HAP-1 (cell line): ENCODE measurements around the gene NR5A2.

Source experiments
- DNase-seq, 2 experiments: peaks; one replicate each; pipeline ENCODE4 v3.0.0-alpha.2; 2016 to 2020; ENCODE audit warnings: low spot score in 2 of 2
- H3K27me3 ChIP-seq: fragments of 250-450 bp; sonication (Bioruptor Pico); 2 replicates; pipeline ENCODE4 v1.5.1; 2020; ENCODE audit warnings: low read depth, mild to moderate bottlenecking, moderate library complexity
- H3K36me3 ChIP-seq: fragments of 250-450 bp; sonication (Bioruptor Pico); replicated peaks from 2 replicates; pipeline ENCODE4 v1.5.1; 2020; ENCODE audit warnings: mild to moderate bottlenecking
- H3K4me1 ChIP-seq: fragments of 250-450 bp; sonication (Bioruptor Pico); 2 replicates; pipeline ENCODE4 v1.5.1; 2020; ENCODE audit warnings: mild to moderate bottlenecking
- H3K4me3 ChIP-seq: fragments of 250-450 bp; sonication (Bioruptor Pico); 2 replicates; pipeline ENCODE4 v1.5.1; 2020; ENCODE audit warnings: mild to moderate bottlenecking, moderate library complexity
- H3K9me3 ChIP-seq: fragments of 250-450 bp; sonication (Bioruptor Pico); 2 replicates; pipeline ENCODE4 v1.5.1; 2020; ENCODE audit warnings: mild to moderate bottlenecking, moderate library complexity
- in situ Hi-C: fragments of 300-500 bp; cut with MboI; formaldehyde crosslinking; loops from 3 replicates; pipeline ENCODE4 v1.14.3; 2020; ENCODE audit warnings: low sequenced_read_pairs, inconsistent platforms, mixed read lengths

NR5A2 gene

DNA sequence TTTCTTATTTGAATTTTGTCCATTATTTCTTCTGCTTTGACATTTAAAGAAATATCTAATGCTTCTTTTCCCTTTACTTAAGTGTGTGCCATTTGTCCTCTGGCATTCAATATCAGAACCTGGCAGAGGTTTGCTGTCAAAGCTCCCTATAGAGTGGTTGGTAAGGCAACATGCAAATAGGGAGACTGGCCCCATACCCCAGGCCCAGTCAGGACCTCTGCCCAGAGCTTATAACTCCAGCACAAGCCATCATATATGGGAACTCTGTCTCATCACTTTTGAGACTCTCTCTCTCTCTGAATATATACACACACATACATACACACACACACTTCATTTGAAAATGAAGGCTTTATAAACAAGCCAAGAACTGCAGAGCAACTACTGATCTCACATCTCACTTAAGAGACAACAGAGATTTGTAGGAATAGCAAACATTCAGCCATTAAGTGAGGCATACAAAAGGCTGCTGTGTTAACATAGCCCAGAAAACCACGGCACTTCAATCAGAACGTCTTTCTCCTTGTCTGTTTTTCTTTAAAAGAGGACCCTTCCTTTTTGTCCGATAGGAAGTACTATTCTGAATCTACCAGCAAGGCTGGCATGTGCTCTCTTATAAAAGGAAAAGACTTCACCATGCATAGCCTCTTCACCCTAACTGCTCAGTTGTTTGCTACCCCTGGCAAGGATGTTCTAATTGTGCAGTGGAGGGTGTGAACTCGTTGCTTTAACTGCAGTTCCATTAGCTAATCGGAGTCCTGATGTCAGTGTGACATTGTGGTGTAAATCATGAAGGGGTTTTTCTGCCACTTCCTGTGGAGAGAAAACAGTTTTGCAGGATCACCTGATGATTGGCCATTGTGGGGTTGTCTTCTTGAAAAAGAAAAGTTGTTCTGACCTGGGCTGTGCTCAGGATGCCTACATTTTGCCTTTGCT lies 101.7 kb downstream of the NR5A2 start:
- DNase-seq, result no peak
- no peaks in the 10 kb centered on the region for H3K27me3 ChIP-seq
- in situ Hi-C loops, result loop anchor here (25.0 kb wide), 1 partner anchor 358 kb away; no protein-coding TSS in a partner anchor
- H3K4me3 ChIP-seq, result no peak overlapping the region
- no peaks in the 10 kb centered on the region for H3K4me1 ChIP-seq
- no peaks in the 10 kb centered on the region for H3K36me3 ChIP-seq
- no peaks in the 10 kb centered on the region for H3K9me3 ChIP-seq

DNA sequence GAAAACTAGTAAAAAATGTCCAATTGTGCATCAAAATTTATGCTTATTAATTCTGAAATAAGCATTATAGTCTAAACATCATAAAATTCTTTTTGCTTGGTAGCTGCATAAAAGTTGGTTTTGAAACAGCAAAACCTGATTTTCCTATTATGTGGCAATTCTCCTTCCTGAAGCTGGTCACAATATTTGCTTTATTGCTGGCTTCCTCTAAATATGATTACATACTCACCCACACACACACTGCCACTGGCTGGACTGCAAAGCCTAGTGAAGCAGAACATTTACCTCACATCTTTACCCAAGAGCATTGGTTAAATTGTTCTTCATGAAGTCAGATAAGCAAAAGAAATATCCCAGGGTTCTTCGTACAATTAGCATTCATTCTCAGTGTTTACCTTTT lies 103.0 kb downstream of the NR5A2 start:
- H3K4me3 ChIP-seq, result no peak overlapping the region
- no peaks in the 10 kb centered on the region for H3K36me3 ChIP-seq
- no peaks in the 10 kb centered on the region for H3K4me1 ChIP-seq
- no peaks in the 10 kb centered on the region for H3K27me3 ChIP-seq
- no peak for DNase-seq
- no peaks in the 10 kb centered on the region for H3K9me3 ChIP-seq
- in situ Hi-C loops, result loop anchor here (25.0 kb wide), 1 partner anchor 357 kb away; no protein-coding TSS in a partner anchor

DNA sequence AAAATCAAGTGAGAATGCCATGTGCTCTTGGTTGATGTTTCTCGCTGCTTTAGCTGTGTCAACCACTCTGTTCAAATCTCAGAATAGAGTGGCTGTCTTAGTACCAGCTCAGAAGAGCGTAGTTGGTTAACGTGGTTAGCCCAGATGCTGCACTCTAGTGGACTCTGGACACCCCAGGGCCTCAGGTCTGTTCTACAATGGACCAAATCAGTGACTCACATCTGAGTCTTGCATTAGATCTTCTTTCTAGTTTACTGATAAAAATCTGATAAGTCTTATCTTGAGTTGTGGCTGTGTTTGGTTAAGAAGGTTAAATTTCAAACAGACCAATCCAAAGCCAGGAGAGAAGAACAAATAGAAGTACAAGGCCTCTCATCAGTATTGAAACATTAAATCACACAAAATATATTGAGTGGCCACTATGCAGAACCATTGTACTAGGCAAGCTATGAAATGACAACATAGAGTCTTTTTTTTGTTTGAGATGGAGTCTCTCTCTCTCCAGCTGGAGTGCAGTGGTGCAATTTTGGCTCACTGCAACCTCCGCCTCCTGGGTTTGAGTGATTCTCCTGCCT lies 104.1 kb downstream of the NR5A2 start:
- no peak for DNase-seq
- in situ Hi-C loops, result loop anchor here (25.0 kb wide), 1 partner anchor 356 kb away; no protein-coding TSS in a partner anchor
- no peaks in the 10 kb centered on the region for H3K4me1 ChIP-seq
- no peaks in the 10 kb centered on the region for H3K27me3 ChIP-seq
- no peaks in the 10 kb centered on the region for H3K9me3 ChIP-seq
- H3K4me3 ChIP-seq, result no peak overlapping the region
- no peaks in the 10 kb centered on the region for H3K36me3 ChIP-seq

DNA sequence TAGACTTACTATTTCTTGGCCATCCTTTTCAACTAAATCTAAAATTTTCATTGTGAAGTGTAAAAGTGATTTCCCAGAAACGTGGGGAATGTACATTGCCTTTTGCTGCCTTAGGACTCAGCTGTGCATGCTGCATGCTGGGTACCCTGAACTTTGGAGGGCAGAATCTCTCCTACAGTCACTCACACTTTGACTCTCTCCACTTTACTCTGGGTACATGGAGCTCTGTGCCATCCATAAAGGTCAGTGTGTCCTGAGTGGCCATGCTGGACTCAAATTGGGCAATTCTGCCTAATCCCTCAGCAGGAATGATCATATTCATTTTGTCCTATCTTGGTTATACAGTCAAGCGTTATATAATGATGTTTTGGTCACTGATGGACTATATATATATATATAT lies 105.6 kb downstream of the NR5A2 start:
- no peaks in the 10 kb centered on the region for H3K36me3 ChIP-seq
- in situ Hi-C loops, result loop anchor here (25.0 kb wide), 1 partner anchor 354 kb away; no protein-coding TSS in a partner anchor
- DNase-seq, result no peak

DNA sequence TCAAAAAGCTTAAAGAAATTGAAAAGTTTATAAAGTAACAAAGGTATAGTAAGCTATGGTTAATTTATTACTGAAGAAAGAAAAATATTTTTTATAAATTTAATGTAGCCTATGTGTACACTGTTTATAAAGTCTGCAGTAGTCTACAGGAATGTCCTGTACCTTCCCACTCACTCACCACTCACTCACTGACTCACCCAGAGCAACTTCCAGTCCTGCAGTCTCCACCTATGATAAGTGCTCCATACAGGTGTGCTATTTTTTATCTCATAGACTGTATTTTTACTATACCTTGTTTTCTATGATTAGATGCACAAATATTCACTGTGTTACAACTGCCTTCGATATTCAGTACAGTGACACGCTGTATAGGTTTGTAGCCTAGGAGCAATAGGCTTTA lies 106.6 kb downstream of the NR5A2 start:
- Histone ChIP-seq H3K4me3 (no peak overlapping the region), H3K4me1 (no peaks in the 10 kb centered on the region), H3K27me3 (no peaks in the 10 kb centered on the region), H3K9me3 (no peaks in the 10 kb centered on the region), H3K36me3 (no peaks in the 10 kb centered on the region)
- no peak for DNase-seq
- in situ Hi-C loops, result loop anchor here (25.0 kb wide), 1 partner anchor 353 kb away; no protein-coding TSS in a partner anchor

More for the DNA sequence above, 105.6 kb downstream of the NR5A2 start:
- no peak overlapping the region for H3K4me3 ChIP-seq
- no peaks in the 10 kb centered on the region for H3K9me3 ChIP-seq
- H3K27me3 ChIP-seq, result no peaks in the 10 kb centered on the region
- H3K4me1 ChIP-seq, result no peaks in the 10 kb centered on the region

DNA sequence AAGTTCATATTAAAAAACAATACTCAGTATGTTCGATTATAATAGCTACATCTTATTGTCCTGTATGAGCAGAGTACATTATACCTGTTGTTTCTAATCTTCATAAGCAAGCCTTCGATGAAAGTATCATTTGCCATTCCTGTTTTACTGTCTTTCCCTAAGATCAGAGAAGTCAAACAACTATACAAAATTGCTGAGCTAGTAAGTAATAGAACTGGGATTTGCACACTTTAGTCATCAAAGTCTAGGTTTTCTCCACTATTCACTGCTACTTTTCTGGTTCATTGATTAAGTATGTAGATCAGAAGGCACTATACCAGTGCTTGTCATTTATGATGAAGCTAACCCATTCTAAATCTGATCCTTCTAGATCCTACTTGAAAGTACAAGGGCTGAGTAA lies 108.9 kb downstream of the NR5A2 start:
- no peak for DNase-seq
- H3K9me3 ChIP-seq, result no peaks in the 10 kb centered on the region
- no peaks in the 10 kb centered on the region for H3K27me3 ChIP-seq
- H3K4me3 ChIP-seq, result no peak overlapping the region
- no peaks in the 10 kb centered on the region for H3K36me3 ChIP-seq
- H3K4me1 ChIP-seq, result no peaks in the 10 kb centered on the region
- in situ Hi-C loops, result loop anchor here (25.0 kb wide), 1 partner anchor 351 kb away; no protein-coding TSS in a partner anchor

DNA sequence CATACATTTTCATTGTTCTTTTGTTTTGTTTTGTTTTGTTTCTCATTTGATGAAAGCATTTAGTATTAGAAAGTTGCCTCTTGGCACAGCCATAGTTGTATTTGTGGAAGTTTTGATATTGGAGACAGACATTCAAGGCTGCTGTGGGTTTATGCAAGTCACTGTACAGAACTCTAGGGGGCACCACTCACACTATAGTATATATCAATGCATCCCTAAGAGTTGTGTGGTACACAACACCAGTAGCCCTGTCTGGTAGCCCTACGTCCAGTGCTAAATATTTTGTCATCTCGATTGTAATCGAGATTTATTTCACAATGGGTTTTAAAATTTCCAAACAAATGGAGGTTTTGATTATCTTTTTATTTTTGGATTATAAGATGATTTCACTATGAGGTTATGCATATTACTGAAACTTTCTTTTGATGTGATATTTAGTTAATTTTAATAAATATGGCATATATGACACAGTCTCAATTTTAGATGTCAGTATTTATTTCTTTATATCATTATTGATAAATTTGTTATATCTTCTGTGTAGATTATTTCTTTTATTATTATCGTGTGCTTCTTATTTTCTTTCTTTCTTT lies 112.2 kb downstream of the NR5A2 start:
- no peaks in the 10 kb centered on the region for H3K27me3 ChIP-seq
- H3K36me3 ChIP-seq, result no peaks in the 10 kb centered on the region
- no peak overlapping the region for H3K4me3 ChIP-seq
- no peaks in the 10 kb centered on the region for H3K4me1 ChIP-seq
- in situ Hi-C loops, result loop anchor here (25.0 kb wide), 1 partner anchor 348 kb away; no protein-coding TSS in a partner anchor
- no peaks in the 10 kb centered on the region for H3K9me3 ChIP-seq
- DNase-seq, result peak; percentile 53 to 68

DNA sequence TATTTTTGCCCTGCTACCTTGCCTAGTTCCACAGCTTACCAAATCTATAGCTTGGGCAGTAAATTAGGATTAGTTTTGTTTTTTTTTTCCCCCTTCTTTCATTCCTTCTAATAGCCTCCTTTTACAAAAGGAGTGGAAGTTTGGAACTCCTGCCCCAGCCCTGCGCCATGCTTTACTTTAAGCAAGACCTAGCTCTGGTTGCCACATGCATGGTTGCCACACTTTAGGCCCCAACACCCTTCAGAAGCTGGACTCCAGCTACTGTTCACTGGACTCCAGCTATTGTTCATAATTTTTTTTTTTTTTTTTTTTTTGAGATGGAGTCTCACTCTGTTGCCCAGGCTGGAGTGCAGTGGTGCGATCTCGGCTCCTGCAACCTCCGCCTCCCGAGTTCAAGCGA lies 115.8 kb downstream of the NR5A2 start:
- no peak for DNase-seq
- Histone ChIP-seq H3K9me3 (no peaks in the 10 kb centered on the region), H3K4me1 (no peaks in the 10 kb centered on the region), H3K36me3 (no peaks in the 10 kb centered on the region), H3K27me3 (no peaks in the 10 kb centered on the region), H3K4me3 (no peak overlapping the region)
- in situ Hi-C loops, result loop anchor here (25.0 kb wide), 1 partner anchor 344 kb away; no protein-coding TSS in a partner anchor

DNA sequence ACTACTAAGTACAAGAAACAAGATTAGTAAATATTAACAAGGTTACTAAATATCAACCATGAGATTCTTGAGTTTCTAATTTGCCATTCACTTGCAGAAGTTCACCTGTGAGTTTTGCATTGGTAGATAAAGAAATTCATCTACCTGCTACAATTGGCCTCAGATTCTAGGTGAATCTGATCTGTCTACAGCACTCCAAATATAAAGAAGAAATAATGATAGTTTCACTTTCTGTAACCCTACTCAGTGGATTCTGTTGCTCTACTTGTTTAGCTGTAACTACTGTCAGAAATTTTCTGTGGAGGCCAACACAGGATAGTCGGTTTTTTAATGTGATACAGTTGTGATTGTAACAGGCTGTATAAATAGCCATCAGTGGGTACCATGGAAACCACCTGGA lies 118.6 kb downstream of the NR5A2 start:
- Histone ChIP-seq H3K36me3 (no peaks in the 10 kb centered on the region), H3K4me1 (peaks cover 6% of the 10 kb centered on the region), H3K9me3 (no peaks in the 10 kb centered on the region), H3K4me3 (no peak overlapping the region), H3K27me3 (no peaks in the 10 kb centered on the region)
- DNase-seq, result no peak
- in situ Hi-C loops, result loop anchor here (25.0 kb wide), 1 partner anchor 341 kb away; no protein-coding TSS in a partner anchor

DNA sequence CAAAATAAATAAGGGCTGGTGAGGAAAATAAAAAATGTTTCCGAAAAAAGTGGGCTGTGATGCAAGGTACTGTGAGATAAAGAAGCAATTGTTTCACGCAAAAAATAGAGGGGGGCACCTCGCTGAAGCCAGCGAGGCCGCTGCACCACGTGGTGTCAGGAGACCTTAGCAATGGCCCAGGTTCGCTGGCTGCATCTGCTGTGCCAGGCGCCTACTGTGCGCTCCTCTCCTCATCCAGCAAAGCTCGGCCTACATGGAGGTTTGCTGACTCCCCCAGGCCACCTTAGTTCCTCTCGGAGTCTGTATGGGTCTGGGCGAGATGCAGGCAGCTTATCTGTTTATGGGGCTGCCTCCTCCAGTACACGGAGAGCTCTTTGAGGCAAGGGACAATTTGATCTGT lies 119.6 kb downstream of the NR5A2 start:
- in situ Hi-C loops, result loop anchor here (25.0 kb wide), 1 partner anchor 340 kb away; no protein-coding TSS in a partner anchor
- peaks cover 13% of the 10 kb centered on the region for H3K4me1 ChIP-seq
- no peak for DNase-seq
- H3K4me3 ChIP-seq, result no peak overlapping the region
- no peaks in the 10 kb centered on the region for H3K36me3 ChIP-seq
- no peaks in the 10 kb centered on the region for H3K9me3 ChIP-seq
- H3K27me3 ChIP-seq, result no peaks in the 10 kb centered on the region

DNA sequence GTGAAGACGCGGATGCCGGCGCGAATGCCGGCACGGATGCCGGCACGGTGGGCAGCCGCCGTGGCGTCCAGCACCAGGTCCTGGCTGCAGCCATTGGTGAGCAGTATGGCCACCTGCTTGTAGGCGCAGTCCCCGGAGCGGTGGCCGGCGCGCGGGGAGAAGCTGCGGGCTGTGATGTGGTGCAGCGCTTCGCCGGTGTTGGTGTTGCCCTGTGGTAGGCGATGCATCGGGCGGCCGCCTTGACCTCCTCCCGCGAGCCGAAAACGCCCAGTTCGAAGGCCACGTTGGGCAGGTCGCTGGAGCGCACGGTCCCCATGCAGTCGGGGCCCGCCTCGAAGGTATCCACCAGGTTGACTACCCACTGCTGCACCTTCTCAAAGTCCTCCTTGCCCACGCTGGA lies 120.2 kb downstream of the NR5A2 start:
- H3K36me3 ChIP-seq, result no peaks in the 10 kb centered on the region
- H3K27me3 ChIP-seq, result no peaks in the 10 kb centered on the region
- H3K4me1 ChIP-seq, result peaks cover 13% of the 10 kb centered on the region
- DNase-seq, result no peak
- no peak overlapping the region for H3K4me3 ChIP-seq
- in situ Hi-C loops, result loop anchor here (25.0 kb wide), 1 partner anchor 340 kb away; no protein-coding TSS in a partner anchor
- H3K9me3 ChIP-seq, result no peaks in the 10 kb centered on the region

DNA sequence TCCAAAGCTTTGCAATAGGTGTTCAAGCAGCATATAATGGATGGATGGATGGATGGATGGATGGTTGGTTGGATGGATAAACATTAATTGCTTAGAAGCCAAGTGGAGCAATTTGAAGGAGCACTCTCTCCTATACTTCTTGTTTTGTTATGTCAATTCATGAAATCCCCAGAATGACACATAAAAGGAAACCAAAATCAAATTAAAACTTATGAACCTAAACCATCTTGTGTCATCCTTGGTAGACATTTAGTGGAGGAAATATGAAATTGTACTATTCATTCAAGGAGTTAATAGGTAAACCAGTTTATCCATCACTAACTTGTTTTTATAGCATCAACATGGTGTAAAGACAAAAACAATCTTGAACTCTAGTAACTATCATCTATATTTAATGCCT lies 122.5 kb downstream of the NR5A2 start:
- H3K36me3 ChIP-seq, result no peaks in the 10 kb centered on the region
- no peak for DNase-seq
- H3K9me3 ChIP-seq, result no peaks in the 10 kb centered on the region
- H3K4me3 ChIP-seq, result no peak overlapping the region
- no peaks in the 10 kb centered on the region for H3K27me3 ChIP-seq
- in situ Hi-C loops, result no loop called here
- peaks cover 13% of the 10 kb centered on the region for H3K4me1 ChIP-seq

DNA sequence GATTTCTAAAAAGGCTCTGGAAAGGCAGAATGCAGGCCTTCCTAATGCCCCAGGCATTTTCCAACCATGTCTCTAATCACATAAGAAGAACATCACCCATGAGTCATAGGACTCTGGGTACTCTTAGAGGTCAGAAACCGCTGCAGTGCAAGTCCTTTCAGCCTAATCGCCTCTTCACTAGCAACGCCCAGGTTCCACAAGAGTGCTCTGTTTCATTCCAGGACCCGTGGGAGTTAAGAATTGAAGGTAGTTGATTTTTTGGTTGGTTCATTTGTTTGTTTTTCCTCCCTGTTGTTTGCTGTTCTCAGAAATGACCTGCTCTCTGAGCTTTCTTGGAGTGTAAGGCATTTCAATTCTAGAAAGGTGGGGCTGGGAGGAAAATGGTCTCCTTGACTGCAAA lies 123.2 kb downstream of the NR5A2 start:
- Histone ChIP-seq H3K4me1 (peaks cover 13% of the 10 kb centered on the region), H3K4me3 (no peak overlapping the region), H3K9me3 (no peaks in the 10 kb centered on the region), H3K27me3 (no peaks in the 10 kb centered on the region), H3K36me3 (no peaks in the 10 kb centered on the region)
- in situ Hi-C loops, result no loop called here
- DNase-seq, result peak; percentile 16 to 23
